Left renal pelvis (tissue), 4 donors: ENCODE measurements around the gene CBFB. TPM values are rescaled to one million over a fixed set of nuclear protein-coding genes. Genes with fewer than 3 reads are reported as not detected.

ENCODE experiments used
- polyA plus RNA-seq, 4 donors: library from polyadenylated mRNA; unstranded; fragments of 120-200 nt; gene quantifications; one replicate each; pipeline ENCODE4 v1.2.1, GENCODE V29; 2013; ENCODE audit not compliant: insufficient read length in 4 of 4

CBFB gene
- polyA plus RNA-seq, 4 donors: 69.3 to 78.9 (median 76.2) TPM

Other genes starting within 250 kb of the CBFB start
- not detected for gene TERB1, start 227.6 kb upstream of the CBFB start, polyA plus RNA-seq
- gene NAE1, start 198.2 kb upstream of the CBFB start, polyA plus RNA-seq: 100 to 1,000 TPM in 1 of 4 donors, 10 to 100 TPM in 3; 62.4 to 102 (median 86.8) TPM
- under 1 TPM in 2 of 4 donors, not detected in 2; 0.29 to 0.53 TPM for gene CA7, start 184.7 kb upstream of the CBFB start, polyA plus RNA-seq
- gene PDP2, start 148.6 kb upstream of the CBFB start, polyA plus RNA-seq: 10 to 100 TPM in 3 of 4 donors, 1 to 10 TPM in 1; 7.7 to 16.9 (median 14.0) TPM
- gene CDH16, start 110.3 kb upstream of the CBFB start, polyA plus RNA-seq: 100 to 1,000 TPM in 3 of 4 donors, 1 to 10 TPM in 1; 4.1 to 307 (median 238) TPM
- 1 to 10 TPM; 1.2 to 5.4 (median 2.1) TPM for gene RRAD, start 103.6 kb upstream of the CBFB start, polyA plus RNA-seq
- gene CIAO2B, start 94.7 kb upstream of the CBFB start, polyA plus RNA-seq: 100 to 1,000 TPM in 1 of 4 donors, 10 to 100 TPM in 3; 62.2 to 102 (median 84.8) TPM
- gene CES2, start 93.6 kb upstream of the CBFB start, polyA plus RNA-seq: 10 to 100 TPM; 28.7 to 48.5 (median 36.1) TPM
- 1 to 10 TPM in 3 of 4 donors, under 1 TPM in 1; 0.74 to 3.5 (median 2.0) TPM for gene CES3, start 67.9 kb upstream of the CBFB start, polyA plus RNA-seq
- gene CES4A, start 40.6 kb upstream of the CBFB start, polyA plus RNA-seq: 10 to 100 TPM in 2 of 4 donors, 1 to 10 TPM in 2; 6.3 to 13.2 (median 10.3) TPM
- 10 to 100 TPM; 21.4 to 28.3 (median 24.6) TPM for gene PHAF1, start 80.8 kb downstream of the CBFB start, polyA plus RNA-seq
- 10 to 100 TPM in 3 of 4 donors, 1 to 10 TPM in 1; 8.5 to 40.1 (median 11.6) TPM for gene B3GNT9, start 121.8 kb downstream of the CBFB start, polyA plus RNA-seq
- 1 to 10 TPM; 2.9 to 7.5 (median 3.8) TPM for gene TRADD, start 130.8 kb downstream of the CBFB start, polyA plus RNA-seq
- gene FBXL8, start 130.8 kb downstream of the CBFB start, polyA plus RNA-seq: 1 to 10 TPM; 1.2 to 2.5 (median 1.6) TPM
- gene HSF4, start 135.6 kb downstream of the CBFB start, polyA plus RNA-seq: 1 to 10 TPM; 1.4 to 5.7 (median 2.3) TPM
- 1 to 10 TPM; 2.4 to 7.6 (median 4.9) TPM for gene NOL3, start 141.4 kb downstream of the CBFB start, polyA plus RNA-seq
- 10 to 100 TPM; 29.3 to 61.4 (median 42.3) TPM for gene MATCAP1, start 154.8 kb downstream of the CBFB start, polyA plus RNA-seq
- 1 to 10 TPM; 2.3 to 7.7 (median 4.3) TPM for gene EXOC3L1, start 161.0 kb downstream of the CBFB start, polyA plus RNA-seq
- gene E2F4, start 163.0 kb downstream of the CBFB start, polyA plus RNA-seq: 10 to 100 TPM; 50.0 to 71.4 (median 50.9) TPM
- 1 to 10 TPM in 3 of 4 donors, under 1 TPM in 1; 0.86 to 8.5 (median 5.5) TPM for gene ELMO3, start 170.0 kb downstream of the CBFB start, polyA plus RNA-seq
- gene TMEM208, start 198.0 kb downstream of the CBFB start, polyA plus RNA-seq: 10 to 100 TPM; 30.6 to 46.4 (median 37.3) TPM
- 10 to 100 TPM; 37.6 to 51.7 (median 40.2) TPM for gene FHOD1, start 218.3 kb downstream of the CBFB start, polyA plus RNA-seq
- 1 to 10 TPM; 2.6 to 5.9 (median 4.5) TPM for gene SLC9A5, start 219.8 kb downstream of the CBFB start, polyA plus RNA-seq